Measurements from ENCODE around the gene AOPEP. TPM values are rescaled to one million over a fixed set of nuclear protein-coding genes. Genes with fewer than 3 reads are reported as not detected.

Gene AOPEP
- total and polyA plus RNA-seq, 9 of the 15 experiments (the other 6 are each of a cell fraction or from before 2014, with no cell fraction given) = 4.5 to 19.3 (median 13.5) TPM

GRCh38 chr9:94685359-94685758 is 41.1 kb upstream of the AOPEP start:
- Histone ChIP-seq H3K27me3 (ENCODE audit: control insufficient read depth in 2 of 2, insufficient read depth in 2 of 2, low read length in 2 of 2) (peaks cover 29 to 54% of the 10 kb centered on the region in 2 experiments; a peak in 4 of 5 replicates), H3K79me2 (ENCODE audit: control insufficient read depth, insufficient read depth, low read length) (no peaks in the 10 kb centered on the region), H3K9me1 (ENCODE audit: control insufficient read depth, insufficient read depth, low read length) (no peaks in the 10 kb centered on the region), H3K4me2 (ENCODE audit: insufficient read depth, low read length) (no peak overlapping the region), H4K20me1 (replicated peaks; ENCODE audit: control insufficient read depth, insufficient read depth, low read length) (no peaks in the 10 kb centered on the region), H3K9ac (ENCODE audit: insufficient read depth in 1 of 2, low read depth in 2 of 2, low read length in 2 of 2) (no peak overlapping the region), H3K27ac (ENCODE audit: extremely low read depth, low read depth, low read length) (no peak overlapping the region), H2AFZ (ENCODE audit: low read depth, low read length) (no peak overlapping the region), H3K36me3 (ENCODE audit: control insufficient read depth, insufficient read depth, low read length) (no peaks in the 10 kb centered on the region), H3K4me3 (no peak overlapping the region), H3K9me3 (replicated peaks; ENCODE audit: control insufficient read depth, insufficient read depth, low read depth, low read length) (no peaks in the 10 kb centered on the region), H3K4me1 (replicated peaks in 1 of 2; ENCODE audit: control insufficient read depth in 2 of 2, insufficient read depth in 2 of 2, low read length in 2 of 2) (no peaks in the 10 kb centered on the region)
- no peak for FAIRE-seq
- no TSS peak for BruUV-seq (replicated peaks)
- TF ChIP-seq ZNF57 (CRISPR knock-in tag; IDR thresholded peaks at IDR 0.05) (no peak), ZFP1 (CRISPR knock-in tag; IDR thresholded peaks at IDR 0.05) (no peak), MECOM (CRISPR knock-in tag; IDR thresholded peaks at IDR 0.05) (no peak), ZNF586 (CRISPR knock-in tag; conservative IDR thresholded peaks at IDR 0.05) (no peak), NR2C2 (CRISPR knock-in tag; IDR thresholded peaks at IDR 0.05) (no peak), NR2C2 (tag; IDR thresholded peaks at IDR 0.05) (no peak), ZNF175 (CRISPR knock-in tag; IDR thresholded peaks at IDR 0.05; ENCODE audit: low read depth) (no peak), ZNF134 (CRISPR knock-in tag; conservative IDR thresholded peaks at IDR 0.05) (no peak), LCOR (CRISPR knock-in tag; IDR thresholded peaks at IDR 0.05) (no peak)
- 2% methylated on average over 2 of the region's 2 CpGs for WGBS (ENCODE audit: insufficient coverage, low coverage, missing lambda C conversion rate)
- in situ Hi-C loops (cut with MboI) (no loop called here), intact Hi-C loops (cut with micrococcal nuclease) (loop anchor here (10.0 kb wide), 1 partner anchor 579 kb away; no protein-coding TSS in a partner anchor)
- CTCF ChIA-PET (ENCODE audit: low intra/inter-chr PET ratio) = interaction anchor here (2.7 kb wide), 1 partner anchor 442 kb away, joined by 8 read pairs; no protein-coding TSS in a partner anchor
- no peak for ATAC-seq
- no peak for DNase-seq (ENCODE audit: extremely low read depth in 1 of 4, low spot score in 3 of 4)
- POLR2A ChIA-PET = no interaction called here

All from K562 (cell line).